Mesenteric fat pad (tissue), 1 donor: Measurements from ENCODE around the gene RPS6KA4. TPM values are rescaled to one million over a fixed set of nuclear protein-coding genes. Genes with fewer than 3 reads are reported as not detected.
A peak's percentile ranks its signal among the peaks of the same experiment; 100 is the strongest.

Source experiments
- DNase-seq: peaks from one replicate; pipeline ENCODE4 v3.0.0-alpha.2; 2020; ENCODE audit warnings: low spot score
- total RNA-seq: library from RNA; stranded (reverse); fragmentation: NEBNext Ultra II Directional; extraction: Animal tissue kit (Norgen Biotek cat#: 25700); gene quantifications from one replicate; pipeline ENCODE4 v1.2.1, GENCODE V29; 2021
- donor health status: DM: yes; HTN: yes; CAD: no.

The RPS6KA4 gene
- total RNA-seq, 1 donor from 2014 or later = 26.1 TPM

DNA sequence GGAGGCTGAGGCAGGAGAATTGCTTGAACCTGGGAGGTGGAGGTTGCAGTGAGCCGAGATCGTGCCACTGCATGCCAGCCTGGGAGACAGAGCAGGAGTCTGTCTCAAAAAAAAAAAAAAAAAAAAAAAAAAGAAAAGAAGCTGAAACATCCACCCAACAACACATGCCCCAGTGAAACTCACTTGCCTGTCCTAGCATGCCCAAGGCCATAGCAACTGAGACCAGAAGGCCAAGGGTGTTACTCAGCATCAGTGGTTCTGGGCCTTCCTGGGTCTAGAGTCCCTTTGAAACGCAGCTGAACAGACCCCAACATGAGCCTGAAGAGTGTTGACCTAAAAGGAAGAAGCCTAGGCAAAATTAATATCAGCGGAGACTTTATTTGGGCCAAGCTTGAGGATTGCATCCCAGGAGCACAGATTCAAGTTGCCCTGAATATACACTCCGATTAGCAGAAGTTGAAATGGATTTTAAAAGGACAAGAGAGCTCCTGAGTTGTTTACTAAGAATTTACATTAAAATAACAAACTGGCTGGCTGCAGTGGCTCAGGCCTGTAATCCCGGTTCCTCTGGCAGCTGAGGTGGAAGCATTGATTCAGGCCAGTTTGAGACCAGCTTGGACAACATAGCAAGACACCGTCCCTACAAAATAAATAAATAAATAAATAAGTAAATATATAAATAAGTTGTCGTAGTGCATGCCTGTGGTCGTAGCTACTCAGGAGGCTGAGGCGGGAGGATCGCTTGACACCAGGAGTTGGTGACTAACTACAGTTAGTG lies 34.1 kb upstream of the RPS6KA4 start:
- DNase-seq = no peak

DNA sequence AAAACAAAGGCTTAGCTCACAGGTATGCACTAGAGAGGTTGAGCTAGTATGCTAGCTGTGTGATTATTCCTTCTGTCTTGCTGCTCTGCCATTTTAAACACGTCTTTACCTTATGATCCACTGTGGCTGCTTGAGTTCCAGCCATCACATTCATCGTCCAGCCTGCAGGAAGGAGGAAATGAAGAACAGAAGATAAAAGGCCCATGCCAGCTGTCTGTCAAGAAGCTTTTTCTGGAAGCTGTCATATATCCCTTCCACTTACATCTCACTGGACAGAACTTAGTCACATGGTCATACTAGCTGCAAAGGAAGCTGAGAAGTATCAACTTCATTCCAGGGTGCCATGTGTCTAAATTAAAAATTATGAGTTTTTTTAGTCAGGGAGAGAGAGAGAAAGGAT lies 31.6 kb upstream of the RPS6KA4 start:
- DNase-seq = no peak

DNA sequence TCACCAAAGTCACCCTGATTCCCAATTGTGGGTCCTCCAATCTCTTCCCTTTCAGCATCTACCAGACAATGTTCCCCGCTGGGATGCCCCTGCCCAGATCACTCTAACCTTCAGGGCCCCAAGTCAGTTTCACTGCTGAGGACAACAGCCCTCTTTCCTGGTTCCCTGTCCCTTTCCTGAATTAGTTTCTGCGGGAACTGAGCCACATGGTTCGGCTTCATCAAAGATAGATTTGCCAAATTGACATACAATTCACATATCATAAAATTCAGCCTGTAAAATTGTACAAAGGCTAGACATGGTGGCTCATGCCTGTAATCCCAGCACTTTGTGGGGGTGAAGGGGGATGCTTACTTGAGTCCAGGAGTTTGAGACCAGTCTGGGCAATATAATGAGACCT lies 31.0 kb upstream of the RPS6KA4 start:
- no peak for DNase-seq

DNA sequence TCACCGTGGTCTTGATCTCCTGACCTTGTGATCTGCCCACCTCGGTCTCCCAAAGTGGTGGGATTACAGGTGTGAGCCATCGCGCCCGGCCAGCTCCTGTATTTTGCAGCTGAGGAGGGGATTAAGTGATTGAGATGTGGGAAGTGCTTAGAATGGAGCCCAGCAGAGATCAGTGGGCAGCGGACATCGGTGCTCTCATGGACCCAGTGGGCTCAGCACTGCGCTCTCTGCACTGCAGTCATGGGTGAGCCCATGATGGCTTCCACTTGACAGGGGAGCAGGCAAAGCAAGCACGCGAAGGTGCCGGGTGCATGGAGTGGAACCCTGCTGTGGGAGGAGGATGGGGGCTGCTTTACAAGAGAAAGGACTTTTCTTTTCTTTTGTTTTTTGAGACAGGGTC lies 28.1 kb upstream of the RPS6KA4 start:
- no peak for DNase-seq

GRCh38 chr11:64331569-64332371 lies 27.2 kb upstream of the RPS6KA4 start:
- peak; percentile 90 for DNase-seq

- no peak for DNase-seq
These were observed 25.4 kb upstream of the RPS6KA4 start for GRCh38 chr11:64333556-64333955.

- no peak for DNase-seq
These were observed 23.9 kb upstream of the RPS6KA4 start for GRCh38 chr11:64334764-64335735.

- DNase-seq = no peak
These were observed 21.3 kb upstream of the RPS6KA4 start for GRCh38 chr11:64337538-64338249.

- DNase-seq = no peak
These were observed 20.2 kb upstream of the RPS6KA4 start for GRCh38 chr11:64338716-64339115.

DNA sequence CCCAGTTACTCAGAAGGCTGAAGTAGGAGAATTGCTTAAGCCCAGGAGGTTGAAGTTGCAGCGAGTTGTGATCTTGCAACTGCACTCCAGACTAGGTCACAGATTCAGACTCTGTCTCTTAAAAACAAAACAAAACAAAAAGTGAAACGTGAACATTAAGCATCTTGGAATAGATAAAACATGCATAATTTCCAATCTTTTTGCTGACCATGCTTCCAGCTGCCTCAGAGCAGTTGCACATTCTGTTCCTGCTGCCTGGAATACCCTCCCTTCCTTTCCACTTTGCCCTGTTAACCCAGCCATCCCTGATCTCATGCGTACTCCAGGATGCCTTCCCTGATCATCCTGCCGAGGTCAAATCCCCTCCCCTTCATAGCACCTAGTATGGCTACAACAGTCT lies 19.7 kb upstream of the RPS6KA4 start:
- no peak for DNase-seq

GRCh38 chr11:64339754-64340408 lies 19.1 kb upstream of the RPS6KA4 start, which contains the start of gene CCDC88B:
Gene CCDC88B (plus strand): TSS chr11:64340204. CDS start chr11:64340267, 63 bp downstream.
- no peak for DNase-seq

DNA sequence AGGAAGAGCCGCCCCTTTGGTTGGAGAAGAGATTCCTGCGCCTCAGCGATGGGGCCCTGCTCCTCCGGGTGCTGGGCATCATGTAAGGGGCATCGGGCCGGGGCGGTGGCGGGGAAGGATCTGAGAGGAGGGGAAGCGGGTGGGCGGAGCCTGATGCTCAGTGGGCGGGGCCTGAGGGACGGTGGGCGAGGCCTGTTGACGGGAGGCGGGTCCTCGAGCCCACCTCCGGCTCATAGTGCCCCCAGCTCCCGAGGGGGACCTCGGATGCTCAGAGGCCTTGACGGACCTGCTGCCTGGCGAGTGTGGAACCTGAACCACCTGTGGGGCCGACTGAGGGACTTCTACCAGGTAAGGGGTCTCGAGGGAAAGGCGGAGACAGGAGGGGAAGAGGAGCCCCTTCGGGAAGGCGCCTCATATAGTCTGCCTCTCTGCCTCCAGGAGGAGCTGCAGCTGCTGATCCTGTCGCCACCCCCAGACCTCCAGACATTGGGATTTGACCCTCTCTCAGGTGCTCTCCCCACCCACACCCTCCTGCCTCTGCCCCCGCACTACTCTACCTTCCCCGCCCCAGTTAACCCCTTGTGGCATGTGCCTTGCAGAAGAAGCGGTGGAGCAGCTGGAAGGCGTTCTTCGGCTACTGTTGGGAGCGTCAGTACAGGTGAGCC lies 18.2 kb upstream of the RPS6KA4 start:
- DNase-seq = no peak

- DNase-seq = no peak
These were observed 17.5 kb upstream of the RPS6KA4 start for GRCh38 chr11:64341429-64341828.

- DNase-seq = peak; percentile 96
These were observed 16.8 kb upstream of the RPS6KA4 start for GRCh38 chr11:64341851-64342791.

DNA sequence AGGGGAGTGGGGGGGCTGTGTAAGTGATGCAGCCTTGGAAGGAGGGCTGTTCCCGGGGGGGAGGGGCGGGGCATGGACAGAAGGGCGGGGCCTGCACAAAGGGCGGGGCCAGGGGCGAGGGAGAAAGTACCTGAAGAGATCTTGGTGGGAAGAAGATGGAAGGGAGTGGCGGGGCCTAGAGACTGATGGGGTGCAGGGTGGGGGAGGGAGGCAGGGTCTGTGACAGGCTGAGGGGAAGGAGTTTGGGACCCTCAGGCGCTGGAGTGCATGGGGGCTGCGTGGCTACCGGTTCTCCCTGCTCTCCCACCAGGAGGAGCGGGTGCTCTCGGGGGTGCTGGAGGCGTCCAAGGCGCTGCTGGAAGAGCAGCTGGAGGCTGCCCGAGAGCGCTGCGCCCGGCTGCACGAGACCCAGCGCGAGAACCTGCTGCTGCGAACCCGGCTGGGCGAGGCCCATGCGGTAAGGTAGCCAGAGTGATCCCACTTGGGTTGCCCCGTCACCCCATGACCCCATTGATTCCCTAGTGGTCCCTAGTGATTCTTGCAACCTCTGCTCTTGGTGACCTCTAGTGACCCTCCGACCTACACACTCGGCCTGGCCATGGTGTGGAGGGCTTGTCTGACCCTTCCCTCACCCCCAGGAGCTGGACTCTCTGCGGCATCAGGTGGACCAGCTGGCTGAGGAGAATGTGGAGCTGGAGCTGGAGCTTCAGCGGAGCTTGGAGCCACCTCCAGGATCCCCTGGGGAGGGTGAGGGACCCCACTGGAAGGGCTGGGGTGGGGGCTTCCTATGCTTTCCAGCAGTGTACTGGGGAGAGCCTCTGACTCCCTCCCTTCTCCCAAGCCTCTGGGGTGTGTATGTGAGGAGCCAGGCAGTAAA lies 15.9 kb upstream of the RPS6KA4 start:
- DNase-seq = no peak

DNA sequence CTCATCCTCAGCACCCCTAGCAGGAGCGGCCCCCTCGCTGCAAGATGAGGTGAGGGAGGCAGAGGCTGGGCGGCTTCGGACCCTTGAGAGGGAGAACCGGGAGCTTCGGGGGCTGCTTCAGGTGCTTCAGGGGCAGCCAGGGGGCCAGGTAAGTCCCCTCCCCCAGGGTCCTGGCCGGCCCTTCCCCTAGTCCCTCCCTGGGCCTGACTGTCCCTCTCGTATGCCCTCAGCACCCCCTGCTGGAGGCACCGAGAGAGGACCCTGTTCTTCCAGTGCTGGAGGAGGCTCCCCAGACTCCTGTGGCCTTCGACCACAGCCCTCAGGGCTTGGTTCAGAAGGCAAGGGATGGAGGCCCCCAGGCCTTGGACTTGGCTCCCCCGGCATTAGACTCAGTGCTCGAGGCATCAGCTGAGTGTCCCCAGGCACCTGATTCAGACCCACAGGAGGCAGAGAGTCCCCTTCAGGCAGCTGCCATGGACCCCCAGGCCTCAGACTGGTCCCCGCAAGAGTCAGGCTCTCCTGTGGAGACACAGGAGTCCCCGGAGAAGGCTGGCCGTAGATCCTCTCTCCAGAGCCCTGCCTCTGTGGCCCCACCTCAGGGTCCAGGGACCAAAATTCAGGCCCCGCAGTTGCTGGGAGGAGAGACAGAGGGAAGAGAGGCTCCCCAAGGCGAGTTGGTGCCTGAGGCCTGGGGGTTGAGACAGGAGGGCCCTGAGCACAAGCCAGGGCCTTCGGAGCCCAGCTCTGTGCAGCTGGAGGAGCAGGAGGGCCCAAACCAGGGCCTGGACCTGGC lies 15.0 kb upstream of the RPS6KA4 start:
- no peak for DNase-seq

- no peak for DNase-seq
These were observed 14.2 kb upstream of the RPS6KA4 start for GRCh38 chr11:64344787-64345186.
